NCI-H2196 treated with DMSO at 0.1 percent for 48 hours (cell line): ENCODE results near the gene THSD7B.
"Not testable (repeated sequence)": the region's sequence is repeated elsewhere in the genome, so short reads cannot be mapped to it uniquely, and the experiment has no call there.

Source experiments
- DNase-seq: peaks from one replicate; lab custom pipeline; 2025; ENCODE audit not compliant: unreplicated experiment; lab: John Stamatoyannopoulos, UW

The THSD7B gene

GRCh38 chr2:137521653-137522619, 756.6 kb downstream of the THSD7B start:
- no peak for DNase-seq

- DNase-seq: no peak
Observed at GRCh38 chr2:137522620-137523011, 757.3 kb downstream of the THSD7B start.

GRCh38 chr2:137523931-137524330, 758.6 kb downstream of the THSD7B start:
- DNase-seq: no peak

GRCh38 chr2:137525132-137525531, 759.8 kb downstream of the THSD7B start:
- no peak for DNase-seq

DNA sequence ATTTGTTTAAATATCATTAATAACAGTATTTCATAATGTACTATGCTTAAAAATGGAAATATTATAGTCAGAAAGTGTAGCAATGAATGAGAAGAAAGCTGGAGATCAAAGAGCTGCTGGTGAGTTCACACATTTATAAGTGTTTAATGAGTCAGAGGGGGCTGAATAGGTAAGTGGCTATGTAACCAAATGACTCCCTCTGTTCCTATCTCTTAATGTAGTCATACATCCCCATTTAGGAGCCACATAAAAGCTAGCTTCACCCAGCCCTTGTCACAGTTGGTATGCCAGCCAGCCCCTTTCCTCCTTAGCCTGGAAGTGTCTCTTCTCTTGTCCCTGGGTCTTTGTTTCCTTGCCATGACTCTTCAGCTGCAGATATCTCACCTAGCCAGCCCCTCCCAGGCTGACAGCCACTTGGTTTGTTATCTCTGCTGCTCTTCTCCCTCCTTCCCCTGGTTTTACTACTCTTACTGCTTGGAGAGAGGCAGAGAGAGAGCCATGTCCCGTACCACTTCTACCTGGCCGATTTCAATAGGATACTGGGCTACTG, 760.4 kb downstream of the THSD7B start:
- no peak for DNase-seq

DNA sequence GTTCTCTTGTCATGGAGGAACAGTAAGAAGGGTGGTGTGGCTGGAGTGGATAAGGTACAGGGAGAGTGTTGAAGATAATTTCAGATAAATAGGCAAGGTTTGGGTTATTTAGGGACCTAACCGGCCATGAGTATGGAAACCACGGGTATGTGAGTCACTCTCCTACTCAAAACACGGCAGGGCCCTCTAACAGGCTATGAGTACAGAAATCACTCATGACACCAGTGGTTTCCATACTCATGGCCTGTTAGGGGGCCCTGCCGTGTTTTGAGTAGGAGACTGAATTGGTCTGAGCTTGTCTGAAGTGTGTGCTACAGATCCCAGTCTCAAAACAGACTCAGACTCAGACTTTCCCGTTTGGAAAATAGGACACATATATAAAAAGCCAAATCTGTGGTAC, 770.6 kb downstream of the THSD7B start:
- DNase-seq: no peak

- no peak for DNase-seq
Observed at GRCh38 chr2:137539336-137539735, 774.0 kb downstream of the THSD7B start.

DNA sequence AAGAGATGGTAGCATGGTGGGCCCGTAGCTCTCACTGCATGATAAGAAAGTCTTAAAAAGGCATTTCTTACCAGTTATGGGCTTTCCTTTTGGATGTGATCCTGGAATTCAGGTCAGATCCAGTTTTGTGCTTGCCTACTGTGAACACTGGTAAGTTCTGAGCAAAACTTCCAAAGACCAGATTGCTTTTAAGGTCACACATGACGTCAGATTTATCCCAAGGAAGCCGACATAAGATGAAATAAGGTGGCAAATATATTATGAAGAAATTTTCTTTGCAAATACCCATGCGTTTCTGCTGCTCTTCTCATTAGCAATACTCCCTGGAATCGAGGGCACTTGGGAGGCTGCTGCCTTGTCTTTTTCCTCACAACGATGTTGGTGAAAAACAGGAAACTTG, 782.5 kb downstream of the THSD7B start:
- no peak for DNase-seq

GRCh38 chr2:137566387-137566786, 801.0 kb downstream of the THSD7B start:
- DNase-seq: no peak

GRCh38 chr2:137570484-137570883, 805.1 kb downstream of the THSD7B start:
- no peak for DNase-seq

- not testable (repeated sequence) for DNase-seq
Observed at GRCh38 chr2:137587834-137588233, 822.5 kb downstream of the THSD7B start.

- DNase-seq: not testable (repeated sequence)
Observed at GRCh38 chr2:137588578-137588977, 823.2 kb downstream of the THSD7B start.

GRCh38 chr2:137590102-137590501, 824.8 kb downstream of the THSD7B start:
- DNase-seq: no peak

DNA sequence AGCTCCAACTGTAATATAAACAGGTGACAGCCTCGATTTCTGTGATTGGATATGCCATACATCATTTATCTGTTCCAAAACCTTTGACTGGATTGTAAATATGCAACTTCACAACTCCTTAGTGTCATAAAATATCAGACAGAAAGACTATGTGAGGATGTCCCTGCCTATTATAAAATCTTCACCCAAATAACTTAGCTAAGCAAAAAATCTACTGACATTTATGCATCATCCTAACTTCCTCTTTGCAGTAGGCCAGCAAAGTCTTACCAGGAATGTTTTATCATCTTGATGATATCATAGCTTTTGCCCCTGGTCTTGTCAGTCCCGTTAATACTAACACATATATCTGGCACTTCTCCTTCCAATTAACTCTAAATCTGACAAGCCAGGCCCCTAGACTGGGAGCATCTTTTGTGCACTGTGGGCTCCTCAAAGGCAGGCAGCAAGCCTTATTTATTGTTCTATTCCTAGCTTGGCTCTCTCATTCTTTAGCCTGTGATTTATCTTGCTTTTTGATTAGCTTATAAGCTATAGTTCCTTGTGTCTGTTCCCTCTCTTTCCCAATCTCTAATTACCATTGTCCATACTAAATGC, 842.5 kb downstream of the THSD7B start:
- no peak for DNase-seq

DNA sequence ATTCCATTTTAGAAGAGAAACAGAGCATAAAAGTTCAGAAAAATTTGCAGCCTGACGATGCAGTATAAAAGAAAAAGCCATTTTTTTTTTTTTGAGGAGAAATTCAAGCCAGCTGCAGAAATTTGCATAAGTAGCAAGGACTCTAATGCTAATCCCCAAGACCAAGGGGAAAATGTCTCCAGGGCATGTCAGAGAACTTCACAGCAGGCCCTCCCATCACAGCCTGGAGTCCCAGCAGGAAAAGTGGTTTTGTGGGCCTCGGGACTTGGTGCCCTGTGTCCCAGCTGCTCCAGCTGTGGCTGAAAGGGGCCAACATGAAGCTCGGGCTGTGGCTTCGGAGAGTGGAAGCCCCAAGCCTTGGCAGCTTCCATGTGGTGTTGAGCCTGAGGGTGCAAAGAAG, 873.6 kb downstream of the THSD7B start:
- no peak for DNase-seq

DNA sequence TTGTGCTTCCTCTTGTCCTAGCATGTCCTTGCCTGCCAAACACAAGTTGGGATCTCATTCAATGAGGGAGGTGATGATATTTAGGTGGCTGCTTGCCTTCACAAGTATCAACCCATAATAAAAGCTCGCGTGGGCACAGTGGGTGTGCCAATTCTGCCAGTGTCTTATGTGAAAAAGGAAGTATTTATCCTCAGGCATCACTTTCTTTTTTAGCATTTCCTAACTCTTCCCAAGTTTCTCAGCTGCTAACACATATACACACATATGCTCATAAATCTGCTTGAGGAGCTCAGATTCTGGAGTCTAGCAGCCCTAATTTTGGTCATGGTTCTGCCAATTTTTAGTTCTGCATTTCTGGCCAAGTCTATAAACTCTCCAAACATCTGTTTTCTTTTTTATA, 879.4 kb downstream of the THSD7B start:
- DNase-seq: no peak

DNA sequence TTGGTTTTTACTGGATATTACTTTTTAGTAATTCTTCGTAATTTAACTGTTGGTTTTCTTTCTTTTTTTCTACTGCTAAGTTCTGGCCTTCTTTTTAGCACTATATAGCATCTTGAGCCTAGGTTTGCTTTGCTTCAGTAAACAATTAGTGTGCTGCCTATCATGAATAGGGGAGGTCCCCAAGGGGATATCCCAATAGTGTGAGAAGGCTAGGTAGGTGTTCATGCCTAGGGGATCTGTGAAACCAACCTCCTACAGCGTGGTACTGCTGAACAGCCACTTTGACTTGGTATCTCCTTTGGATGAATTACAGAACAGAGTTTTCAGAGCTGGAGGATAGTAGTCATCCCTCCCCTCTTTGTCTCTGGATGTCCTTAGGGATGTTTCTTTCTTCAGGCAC, 888.7 kb downstream of the THSD7B start:
- DNase-seq: no peak

DNA sequence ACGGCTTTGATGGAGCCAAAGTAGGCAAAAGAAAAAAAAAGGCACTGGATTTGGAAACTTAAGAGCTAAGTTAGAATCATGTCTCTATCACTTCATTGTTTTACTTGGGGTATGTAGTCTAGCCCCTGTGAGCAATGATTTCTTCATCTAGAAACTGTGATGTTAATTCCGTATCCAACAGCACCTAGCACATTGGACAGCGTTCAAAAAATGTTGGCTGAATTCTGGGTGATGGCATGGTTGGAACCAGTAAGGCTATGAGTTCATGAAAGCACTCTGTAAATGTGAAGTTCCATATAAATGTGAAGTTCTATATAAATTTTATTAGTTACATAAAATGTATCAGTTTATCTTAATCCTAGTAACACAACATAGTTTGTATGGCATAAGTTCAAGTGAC, 890.5 kb downstream of the THSD7B start:
- no peak for DNase-seq

DNA sequence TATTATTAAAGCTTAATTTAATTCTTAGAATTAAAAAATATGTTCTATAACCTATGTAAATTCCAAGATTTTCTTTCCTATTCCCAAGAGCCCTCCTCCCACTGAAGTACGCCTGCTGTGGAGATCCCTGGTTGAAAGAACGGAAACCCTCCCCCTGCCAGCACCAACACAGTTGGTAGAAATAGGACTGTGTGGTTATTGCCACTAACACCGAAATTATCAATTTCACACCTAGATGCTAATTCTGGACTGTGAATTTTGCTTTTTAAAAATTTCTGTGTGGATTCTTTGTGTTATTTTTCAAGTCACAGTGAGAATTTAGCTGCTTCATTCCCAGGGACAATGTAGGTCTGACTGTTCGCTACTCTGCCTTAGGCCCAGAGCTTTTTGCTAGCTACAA, 893.1 kb downstream of the THSD7B start:
- DNase-seq: no peak

DNA sequence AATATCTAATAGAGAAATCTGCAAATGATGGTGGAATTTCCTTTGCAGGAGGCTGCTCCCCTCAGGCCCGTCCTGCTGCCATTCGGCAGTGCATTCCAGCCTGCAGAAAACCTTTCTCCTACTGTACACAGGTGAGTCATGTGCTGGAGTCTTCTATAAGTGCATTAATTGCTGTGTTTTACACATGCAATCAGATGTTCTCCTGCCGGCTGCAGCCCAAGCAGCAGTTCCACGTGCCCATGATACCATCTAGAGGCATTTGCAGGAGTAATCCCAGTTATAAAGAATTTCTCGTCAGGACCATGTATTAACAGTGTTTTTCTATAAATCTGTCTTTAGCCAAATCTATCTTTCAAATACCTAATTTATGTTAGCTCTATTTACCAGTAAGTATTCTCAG, 894.3 kb downstream of the THSD7B start:
- DNase-seq: no peak

DNA sequence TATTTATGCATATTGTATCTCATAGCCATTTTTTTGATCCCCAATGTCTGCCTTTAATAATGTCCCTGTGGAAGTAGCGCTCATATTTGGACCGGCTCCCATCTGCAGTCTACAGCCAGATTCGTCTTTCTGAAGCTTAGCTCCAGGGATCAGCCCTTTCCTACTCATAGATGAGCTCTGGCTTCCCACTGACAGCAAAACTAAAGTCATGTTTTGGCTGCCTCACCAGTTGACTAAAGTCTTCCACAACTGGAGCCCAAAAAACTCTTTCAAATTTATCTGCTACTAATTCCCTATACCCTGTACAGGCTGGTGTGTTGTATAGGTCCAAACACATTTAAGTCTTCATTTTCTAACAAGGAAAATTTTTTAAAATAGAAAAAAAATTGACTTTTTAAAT, 904.8 kb downstream of the THSD7B start:
- no peak for DNase-seq

GRCh38 chr2:137672989-137673552, 907.7 kb downstream of the THSD7B start:
- no peak for DNase-seq
